ENCODE measurements around the gene TNRC18.

DNA sequence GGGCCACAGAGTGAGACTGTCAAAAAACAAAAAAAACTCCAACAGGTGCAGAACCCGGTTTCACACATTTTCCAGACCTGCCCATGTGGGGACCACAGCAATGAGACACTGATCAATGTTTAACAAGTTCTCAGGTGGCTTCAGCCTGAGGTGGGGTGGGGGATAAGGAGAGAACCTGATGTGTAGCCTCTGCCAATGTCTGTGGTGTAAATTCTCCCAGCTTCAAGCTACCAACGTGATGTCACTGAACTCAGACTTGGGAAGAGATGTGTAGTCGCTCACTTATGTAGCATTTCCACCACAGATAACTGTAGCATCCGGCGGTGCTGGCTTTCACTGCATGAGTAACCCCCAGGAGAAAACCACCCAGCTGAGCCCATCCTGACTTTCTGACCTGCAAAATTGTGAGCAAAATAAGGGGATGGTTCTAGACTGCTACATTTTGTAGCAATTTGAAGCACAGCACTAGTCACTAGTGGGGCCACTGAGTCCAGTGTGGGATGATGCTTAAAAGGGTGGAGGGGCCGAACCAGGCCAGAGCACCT, 13.8 kb upstream of the TNRC18 start:
- TF ChIP-seq, protein P1, sequence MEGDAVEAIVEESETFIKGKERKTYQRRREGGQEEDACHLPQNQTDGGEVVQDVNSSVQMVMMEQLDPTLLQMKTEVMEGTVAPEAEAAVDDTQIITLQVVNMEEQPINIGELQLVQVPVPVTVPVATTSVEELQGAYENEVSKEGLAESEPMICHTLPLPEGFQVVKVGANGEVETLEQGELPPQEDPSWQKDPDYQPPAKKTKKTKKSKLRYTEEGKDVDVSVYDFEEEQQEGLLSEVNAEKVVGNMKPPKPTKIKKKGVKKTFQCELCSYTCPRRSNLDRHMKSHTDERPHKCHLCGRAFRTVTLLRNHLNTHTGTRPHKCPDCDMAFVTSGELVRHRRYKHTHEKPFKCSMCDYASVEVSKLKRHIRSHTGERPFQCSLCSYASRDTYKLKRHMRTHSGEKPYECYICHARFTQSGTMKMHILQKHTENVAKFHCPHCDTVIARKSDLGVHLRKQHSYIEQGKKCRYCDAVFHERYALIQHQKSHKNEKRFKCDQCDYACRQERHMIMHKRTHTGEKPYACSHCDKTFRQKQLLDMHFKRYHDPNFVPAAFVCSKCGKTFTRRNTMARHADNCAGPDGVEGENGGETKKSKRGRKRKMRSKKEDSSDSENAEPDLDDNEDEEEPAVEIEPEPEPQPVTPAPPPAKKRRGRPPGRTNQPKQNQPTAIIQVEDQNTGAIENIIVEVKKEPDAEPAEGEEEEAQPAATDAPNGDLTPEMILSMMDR (IDR thresholded peaks at IDR 0.05): no peak
- no peak for TF ChIP-seq POLR2A (IDR thresholded peaks at IDR 0.05)

All from lower leg skin (tissue), 3 donors.